Measurements from ENCODE around the gene DCDC2.
"Not testable (repeated sequence)": the region's sequence is repeated elsewhere in the genome, so short reads cannot be mapped to it uniquely, and the experiment has no call there.

The DCDC2 gene

DNA sequence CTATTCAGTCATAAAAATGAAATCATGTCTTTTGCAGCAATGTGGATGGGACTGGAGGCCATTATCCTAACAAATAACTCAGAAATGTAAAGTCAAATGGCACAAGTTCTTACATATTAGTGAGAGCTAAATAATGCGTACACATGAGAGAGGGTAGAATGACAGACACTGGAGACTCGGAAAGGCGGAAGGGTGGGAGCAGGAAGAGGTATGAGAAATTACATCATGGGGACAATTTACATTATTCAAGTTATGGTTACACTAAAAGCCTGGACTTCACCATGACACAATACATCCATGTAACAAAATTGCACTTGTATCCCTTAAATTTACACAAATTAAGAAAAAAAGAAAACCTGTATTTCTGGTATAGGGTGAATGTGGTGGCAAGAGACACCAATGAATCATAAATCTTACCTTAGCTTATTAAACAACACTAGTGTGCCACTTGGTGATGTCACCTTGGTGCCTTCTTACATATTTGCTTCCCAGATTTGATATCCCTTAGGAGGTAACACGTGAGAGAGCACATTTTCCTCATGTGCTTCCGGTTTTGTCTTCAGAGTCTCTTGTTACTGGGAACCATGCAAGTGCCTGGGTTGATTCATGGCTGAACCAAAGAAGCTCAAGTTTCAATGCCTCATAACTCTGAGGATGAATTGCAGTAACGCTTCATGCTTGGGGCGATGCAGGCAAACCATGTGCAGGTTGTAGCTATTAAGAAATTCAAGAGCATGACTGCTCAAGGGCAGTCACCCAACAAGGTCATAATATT is 84.6 kb downstream of the DCDC2 start:
- no peaks in the 10 kb centered on the region for H3K36me3 ChIP-seq (ENCODE audit: control insufficient read depth in 5 of 5, insufficient read depth in 5 of 5, low read length in 5 of 5)

DNA sequence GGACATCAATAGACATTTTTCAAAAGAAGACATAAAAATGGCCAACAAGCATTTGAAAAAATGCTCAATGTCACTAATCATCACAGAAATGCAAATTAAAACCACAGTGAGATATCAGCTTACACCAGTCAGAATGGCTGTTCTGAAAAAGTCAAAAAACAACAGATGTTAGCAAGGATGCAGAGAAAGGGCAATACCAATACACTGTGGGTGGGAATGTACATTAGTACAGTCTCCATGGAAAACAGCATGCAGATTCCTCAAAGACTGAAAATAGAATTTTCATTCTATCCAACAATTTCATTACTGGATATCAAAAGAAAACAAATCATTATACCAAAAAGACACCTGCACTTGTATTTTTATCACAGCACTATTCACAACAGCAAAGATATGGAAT is 85.3 kb downstream of the DCDC2 start:
- no peaks in the 10 kb centered on the region for H3K36me3 ChIP-seq (ENCODE audit: control insufficient read depth in 5 of 5, insufficient read depth in 5 of 5, low read length in 5 of 5)
- no peak overlapping the region for H3K4me3 ChIP-seq (ENCODE audit: low read depth in 1 of 5, low read length in 5 of 5)
- H3K4me1 ChIP-seq (ENCODE audit: control insufficient read depth in 5 of 5, insufficient read depth in 5 of 5, low read length in 5 of 5), result no peaks in the 10 kb centered on the region
- no peaks in the 10 kb centered on the region for H3K27me3 ChIP-seq (ENCODE audit: control insufficient read depth in 5 of 5, insufficient read depth in 4 of 5, low read length in 5 of 5)
- H3K9ac ChIP-seq (ENCODE audit: low read length in 5 of 5), result no peak overlapping the region
- H3K27ac ChIP-seq (ENCODE audit: low read depth, low read length), result no peak overlapping the region
- H3K9me3 ChIP-seq (ENCODE audit: control insufficient read depth in 5 of 5, low read length in 5 of 5), result no peaks in the 10 kb centered on the region

More for the DNA sequence above, 84.6 kb downstream of the DCDC2 start:
- peaks cover 0 to under 1% (median 0%) of the 10 kb centered on the region in 5 donors for H3K27me3 ChIP-seq (ENCODE audit: control insufficient read depth in 5 of 5, insufficient read depth in 4 of 5, low read length in 5 of 5)
- no peaks in the 10 kb centered on the region for H3K4me1 ChIP-seq (ENCODE audit: control insufficient read depth in 5 of 5, insufficient read depth in 5 of 5, low read length in 5 of 5)
- H3K27ac ChIP-seq (ENCODE audit: low read depth, low read length), result no peak overlapping the region
- no peaks in the 10 kb centered on the region for H3K9me3 ChIP-seq (ENCODE audit: control insufficient read depth in 5 of 5, low read length in 5 of 5)
- H3K9ac ChIP-seq (ENCODE audit: low read length in 5 of 5), result no peak overlapping the region
- H3K4me3 ChIP-seq (ENCODE audit: low read depth in 1 of 5, low read length in 5 of 5), result no peak overlapping the region

DNA sequence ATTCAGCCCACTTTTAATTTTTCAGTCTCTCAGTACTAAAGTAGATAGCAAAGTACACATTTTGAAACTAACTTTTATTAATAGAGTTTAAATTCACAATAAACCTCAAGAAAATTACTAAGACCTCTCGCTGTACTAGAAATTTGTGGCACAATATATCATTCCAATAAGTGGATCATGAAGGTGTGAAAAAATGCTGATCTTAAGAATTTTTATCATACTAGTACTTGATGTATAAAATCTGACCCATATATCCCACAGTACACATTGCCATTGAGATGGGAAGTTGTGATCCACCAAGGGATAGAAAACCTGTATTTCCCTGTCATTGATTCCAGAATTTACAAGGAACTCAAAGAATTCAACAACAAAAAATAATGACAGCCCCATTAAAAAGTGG is 85.7 kb downstream of the DCDC2 start:
- Histone ChIP-seq H3K27ac (ENCODE audit: low read depth, low read length) (no peak overlapping the region), H3K9ac (ENCODE audit: low read length in 5 of 5) (no peak overlapping the region), H3K4me3 (ENCODE audit: low read depth in 1 of 5, low read length in 5 of 5) (no peak overlapping the region), H3K9me3 (ENCODE audit: control insufficient read depth in 5 of 5, low read length in 5 of 5) (no peaks in the 10 kb centered on the region), H3K36me3 (ENCODE audit: control insufficient read depth in 5 of 5, insufficient read depth in 5 of 5, low read length in 5 of 5) (no peaks in the 10 kb centered on the region), H3K27me3 (ENCODE audit: control insufficient read depth in 5 of 5, insufficient read depth in 4 of 5, low read length in 5 of 5) (no peaks in the 10 kb centered on the region), H3K4me1 (ENCODE audit: control insufficient read depth in 5 of 5, insufficient read depth in 5 of 5, low read length in 5 of 5) (no peaks in the 10 kb centered on the region)

DNA sequence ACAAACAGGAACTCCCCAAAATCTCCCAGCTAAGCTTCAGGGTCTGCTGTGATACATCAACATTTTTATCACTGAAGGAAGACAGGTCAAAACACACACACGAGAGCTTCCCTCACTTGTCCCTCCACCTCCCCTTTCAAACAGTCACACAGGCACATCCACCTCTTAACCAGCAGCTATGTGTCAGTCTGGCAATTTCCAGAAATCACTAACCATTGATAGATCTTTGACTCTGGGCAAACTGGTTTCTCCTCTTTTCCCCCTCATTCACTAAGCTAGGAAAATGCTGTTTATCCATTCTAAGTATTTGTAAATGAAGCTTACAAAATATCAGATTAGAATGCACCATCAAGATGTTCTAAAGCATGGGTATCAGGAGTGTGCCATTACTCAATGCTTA is 87.8 kb downstream of the DCDC2 start:
- Histone ChIP-seq H3K4me1 (ENCODE audit: control insufficient read depth in 5 of 5, insufficient read depth in 5 of 5, low read length in 5 of 5) (no peaks in the 10 kb centered on the region), H3K27ac (ENCODE audit: low read depth, low read length) (no peak overlapping the region), H3K4me3 (ENCODE audit: low read depth in 1 of 5, low read length in 5 of 5) (no peak overlapping the region), H3K27me3 (ENCODE audit: control insufficient read depth in 5 of 5, insufficient read depth in 4 of 5, low read length in 5 of 5) (no peaks in the 10 kb centered on the region), H3K36me3 (ENCODE audit: control insufficient read depth in 5 of 5, insufficient read depth in 5 of 5, low read length in 5 of 5) (no peaks in the 10 kb centered on the region), H3K9ac (ENCODE audit: low read length in 5 of 5) (no peak overlapping the region), H3K9me3 (ENCODE audit: control insufficient read depth in 5 of 5, low read length in 5 of 5) (no peaks in the 10 kb centered on the region)

DNA sequence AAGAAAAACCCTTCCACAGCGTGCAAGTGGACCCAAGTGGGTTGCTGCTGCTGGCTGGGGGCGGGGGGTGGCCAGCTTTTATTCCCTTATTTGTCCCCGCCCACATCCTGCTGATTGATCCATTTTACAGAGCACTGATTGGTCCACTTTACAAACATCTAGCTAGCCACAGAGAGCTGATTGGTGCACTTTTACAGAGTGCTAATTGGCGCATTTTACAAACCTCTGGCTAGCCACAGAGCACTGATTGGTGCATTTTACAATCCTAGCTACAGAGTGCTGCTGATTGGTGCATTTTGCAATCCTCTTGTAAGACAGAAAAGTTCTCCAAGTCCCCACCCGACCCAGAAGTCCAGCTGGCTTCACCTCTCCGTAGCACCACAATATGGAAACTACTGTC is 99.6 kb downstream of the DCDC2 start:
- H3K4me1 ChIP-seq (ENCODE audit: control insufficient read depth in 5 of 5, insufficient read depth in 5 of 5, low read length in 5 of 5); H3K9ac ChIP-seq (ENCODE audit: low read length in 5 of 5); H3K9me3 ChIP-seq (ENCODE audit: control insufficient read depth in 5 of 5, low read length in 5 of 5): not testable (repeated sequence)

DNA sequence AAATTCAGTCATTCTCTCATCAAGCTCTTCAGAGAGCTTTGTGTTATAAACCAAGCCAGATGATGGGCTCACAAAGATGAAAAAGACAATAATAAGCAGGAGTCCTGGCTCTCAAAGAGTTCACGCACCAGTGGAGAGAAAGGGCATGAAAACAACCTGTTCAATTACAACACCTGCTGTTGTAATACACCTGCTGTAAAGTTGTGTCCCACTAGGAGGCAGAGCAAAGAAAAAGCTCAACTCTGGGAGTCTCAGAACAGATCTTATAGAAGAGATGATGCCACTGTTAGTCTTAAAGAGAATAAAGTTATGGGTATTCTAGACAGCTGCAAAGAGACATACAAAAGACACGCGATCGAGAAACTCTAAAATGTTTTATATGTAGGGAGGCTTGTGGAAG is 100.6 kb downstream of the DCDC2 start:
- H3K36me3 ChIP-seq (ENCODE audit: control insufficient read depth in 5 of 5, insufficient read depth in 5 of 5, low read length in 5 of 5), result no peaks in the 10 kb centered on the region
- no peaks in the 10 kb centered on the region for H3K4me1 ChIP-seq (ENCODE audit: control insufficient read depth in 5 of 5, insufficient read depth in 5 of 5, low read length in 5 of 5)
- H3K27ac ChIP-seq (ENCODE audit: low read depth, low read length), result no peak overlapping the region
- peaks cover 0 to 4% (median 0%) of the 10 kb centered on the region in 5 donors for H3K9me3 ChIP-seq (ENCODE audit: control insufficient read depth in 5 of 5, low read length in 5 of 5)
- no peak overlapping the region for H3K4me3 ChIP-seq (ENCODE audit: low read depth in 1 of 5, low read length in 5 of 5)
- no peak overlapping the region for H3K9ac ChIP-seq (ENCODE audit: low read length in 5 of 5)
- H3K27me3 ChIP-seq (ENCODE audit: control insufficient read depth in 5 of 5, insufficient read depth in 4 of 5, low read length in 5 of 5), result peaks cover 0 to 7% (median 3%) of the 10 kb centered on the region in 5 donors

More for the DNA sequence above, 99.6 kb downstream of the DCDC2 start:
- not testable (repeated sequence) for H3K36me3 ChIP-seq (ENCODE audit: control insufficient read depth in 5 of 5, insufficient read depth in 5 of 5, low read length in 5 of 5); H3K27ac ChIP-seq (ENCODE audit: low read depth, low read length); H3K4me3 ChIP-seq (ENCODE audit: low read depth in 1 of 5, low read length in 5 of 5)
- H3K27me3 ChIP-seq (ENCODE audit: control insufficient read depth in 5 of 5, insufficient read depth in 4 of 5, low read length in 5 of 5), result peaks cover 0 to 16% (median 4%) of the 10 kb centered on the region in 5 donors

DNA sequence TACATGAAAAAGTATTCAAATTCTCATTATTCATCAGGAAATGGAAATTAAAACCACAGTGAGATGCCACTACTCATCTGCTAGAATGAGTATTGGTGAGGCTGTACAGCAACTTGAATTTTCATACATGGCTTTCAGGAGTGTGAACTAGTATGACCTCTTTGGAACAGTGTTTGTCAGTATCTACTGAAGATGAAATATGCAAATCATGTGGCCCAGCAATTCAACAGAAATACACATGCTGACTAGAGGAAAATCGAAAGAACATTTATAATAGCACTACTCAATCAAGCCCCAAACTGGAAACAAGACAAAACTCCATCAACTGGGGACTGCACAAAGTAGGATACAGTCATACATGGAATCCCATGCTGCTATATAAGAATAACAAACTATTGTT is 102.2 kb downstream of the DCDC2 start:
- H3K36me3 ChIP-seq (ENCODE audit: control insufficient read depth in 5 of 5, insufficient read depth in 5 of 5, low read length in 5 of 5), result no peaks in the 10 kb centered on the region
- peaks cover 0 to 4% (median 0%) of the 10 kb centered on the region in 5 donors for H3K9me3 ChIP-seq (ENCODE audit: control insufficient read depth in 5 of 5, low read length in 5 of 5)
- H3K27me3 ChIP-seq (ENCODE audit: control insufficient read depth in 5 of 5, insufficient read depth in 4 of 5, low read length in 5 of 5), result peaks cover 0 to 2% (median 0%) of the 10 kb centered on the region in 5 donors
- H3K4me1 ChIP-seq (ENCODE audit: control insufficient read depth in 5 of 5, insufficient read depth in 5 of 5, low read length in 5 of 5), result no peaks in the 10 kb centered on the region
- no peak overlapping the region for H3K4me3 ChIP-seq (ENCODE audit: low read depth in 1 of 5, low read length in 5 of 5)
- no peak overlapping the region for H3K27ac ChIP-seq (ENCODE audit: low read depth, low read length)
- H3K9ac ChIP-seq (ENCODE audit: low read length in 5 of 5), result no peak overlapping the region

DNA sequence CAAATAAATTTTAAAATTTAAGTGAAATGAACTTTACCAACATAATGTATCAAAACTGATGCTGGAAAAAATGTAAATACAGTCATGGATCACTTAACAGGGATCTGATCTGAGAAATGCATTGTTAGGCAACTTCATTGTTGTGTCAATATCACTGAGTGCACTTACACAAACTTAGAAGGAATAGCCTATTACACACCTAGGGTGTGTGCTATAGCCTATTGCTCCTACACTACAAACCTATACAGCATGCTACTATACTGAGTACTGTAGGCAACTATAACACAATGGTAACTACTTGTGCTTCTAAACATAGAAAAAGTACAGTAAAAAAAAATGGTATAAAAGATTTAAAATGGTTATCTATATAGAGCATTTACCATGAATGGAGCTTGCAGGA is 104.5 kb downstream of the DCDC2 start:
- no peak overlapping the region for H3K4me3 ChIP-seq (ENCODE audit: low read depth in 1 of 5, low read length in 5 of 5)
- H3K9me3 ChIP-seq (ENCODE audit: control insufficient read depth in 5 of 5, low read length in 5 of 5), result peaks cover 0 to 4% (median 0%) of the 10 kb centered on the region in 5 donors
- H3K9ac ChIP-seq (ENCODE audit: low read length in 5 of 5), result no peak overlapping the region
- no peaks in the 10 kb centered on the region for H3K4me1 ChIP-seq (ENCODE audit: control insufficient read depth in 5 of 5, insufficient read depth in 5 of 5, low read length in 5 of 5)
- H3K27ac ChIP-seq (ENCODE audit: low read depth, low read length), result no peak overlapping the region
- H3K27me3 ChIP-seq (ENCODE audit: control insufficient read depth in 5 of 5, insufficient read depth in 4 of 5, low read length in 5 of 5), result peaks cover 0 to 2% (median 0%) of the 10 kb centered on the region in 5 donors
- no peaks in the 10 kb centered on the region for H3K36me3 ChIP-seq (ENCODE audit: control insufficient read depth in 5 of 5, insufficient read depth in 5 of 5, low read length in 5 of 5)

DNA sequence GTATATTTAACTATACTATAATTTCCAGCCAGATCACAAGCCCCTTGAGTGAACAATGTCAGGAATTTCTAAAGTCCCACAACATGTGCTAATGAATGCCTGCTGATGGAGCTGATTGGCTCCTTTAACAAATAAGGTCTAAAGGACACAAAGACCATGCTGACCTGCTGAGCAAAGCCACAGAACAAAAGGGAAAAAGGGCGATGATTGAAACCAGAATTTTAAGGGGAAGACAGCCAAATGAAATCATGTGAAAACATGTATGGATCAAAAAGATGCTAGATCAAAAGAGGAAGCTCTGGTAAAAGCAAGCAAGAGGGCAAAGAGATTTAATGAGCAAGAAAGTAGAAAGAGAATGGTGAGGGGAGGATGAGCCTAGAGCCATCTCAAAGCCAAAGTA is 105.6 kb downstream of the DCDC2 start:
- Histone ChIP-seq H3K9ac (ENCODE audit: low read length in 5 of 5) (no peak overlapping the region), H3K4me3 (ENCODE audit: low read depth in 1 of 5, low read length in 5 of 5) (no peak overlapping the region), H3K9me3 (ENCODE audit: control insufficient read depth in 5 of 5, low read length in 5 of 5) (peaks cover 0 to 4% (median 0%) of the 10 kb centered on the region in 5 donors), H3K27me3 (ENCODE audit: control insufficient read depth in 5 of 5, insufficient read depth in 4 of 5, low read length in 5 of 5) (no peaks in the 10 kb centered on the region), H3K36me3 (ENCODE audit: control insufficient read depth in 5 of 5, insufficient read depth in 5 of 5, low read length in 5 of 5) (no peaks in the 10 kb centered on the region), H3K4me1 (ENCODE audit: control insufficient read depth in 5 of 5, insufficient read depth in 5 of 5, low read length in 5 of 5) (no peaks in the 10 kb centered on the region), H3K27ac (ENCODE audit: low read depth, low read length) (no peak overlapping the region)

DNA sequence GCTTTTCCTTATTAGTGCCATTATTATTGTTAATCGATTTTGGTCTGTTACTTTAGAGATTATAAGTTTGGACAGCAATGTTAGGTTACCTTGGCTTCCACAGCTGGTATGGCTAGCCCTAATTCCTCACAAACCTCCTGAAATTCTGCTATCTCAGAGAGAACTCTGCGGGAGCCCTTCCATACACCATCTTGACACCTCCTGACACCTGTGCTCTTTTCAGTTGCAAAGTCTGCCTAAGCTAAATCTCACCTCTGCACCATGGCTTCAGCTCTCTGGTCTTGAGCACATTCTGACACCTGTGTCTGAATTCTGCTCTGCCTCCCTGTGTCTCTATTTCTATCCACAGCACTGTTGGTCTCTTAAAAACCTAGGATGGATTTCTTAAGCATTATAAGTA is 106.5 kb downstream of the DCDC2 start:
- no peaks in the 10 kb centered on the region for H3K4me1 ChIP-seq (ENCODE audit: control insufficient read depth in 5 of 5, insufficient read depth in 5 of 5, low read length in 5 of 5)
- H3K27me3 ChIP-seq (ENCODE audit: control insufficient read depth in 5 of 5, insufficient read depth in 4 of 5, low read length in 5 of 5), result no peaks in the 10 kb centered on the region
- no peak overlapping the region for H3K4me3 ChIP-seq (ENCODE audit: low read depth in 1 of 5, low read length in 5 of 5)
- H3K9me3 ChIP-seq (ENCODE audit: control insufficient read depth in 5 of 5, low read length in 5 of 5), result peaks cover 0 to 4% (median 0%) of the 10 kb centered on the region in 5 donors
- H3K36me3 ChIP-seq (ENCODE audit: control insufficient read depth in 5 of 5, insufficient read depth in 5 of 5, low read length in 5 of 5), result no peaks in the 10 kb centered on the region
- H3K9ac ChIP-seq (ENCODE audit: low read length in 5 of 5), result no peak overlapping the region
- H3K27ac ChIP-seq (ENCODE audit: low read depth, low read length), result no peak overlapping the region

All from subcutaneous abdominal adipose tissue (tissue), 5 donors.